ENCODE data around the gene MNT.

GRCh38 chr17:2377659-2378058 is 23.2 kb downstream of the MNT start:
- TF ChIP-seq TGIF2 (CRISPR knock-in tag; IDR thresholded peaks at IDR 0.05) (no peak), SP1 (CRISPR knock-in tag; IDR thresholded peaks at IDR 0.05) (no peak)

Measured in K562 (cell line).